CD4-positive, alpha-beta memory T cell (primary cell): ENCODE data around the gene DLG4. TPM values are rescaled to one million over a fixed set of nuclear protein-coding genes. Genes with fewer than 3 reads are reported as not detected.

Experiments used
- CTCF ChIA-PET: fragments of 350-600 bp; sonication (Branson Sonifier 250); formaldehyde crosslinking; loops from one replicate; lab custom pipeline; 2021; ENCODE audit warnings: inconsistent platforms; ENCODE audit not compliant: partially characterized antibody; lab: Charles Lee
- POLR2A ChIA-PET: fragments of 350-600 bp; sonication (Branson Sonifier 250); formaldehyde crosslinking; loops from one replicate; lab custom pipeline; 2021; ENCODE audit not compliant: partially characterized antibody; lab: Charles Lee
- DNase-seq, 5 donors: peaks; one replicate each; pipeline versions ENCODE4 v3.0.0 to v3.0.0-alpha.2; 2020 to 2022; ENCODE audit warnings: mixed read lengths in 1 of 5
- H3K27ac ChIP-seq: one replicate; pipeline ENCODE4 v1.7.0; 2013; ENCODE audit warnings: low read depth, low read length
- H3K27me3 ChIP-seq: 2 replicates; pipeline ENCODE4 v1.7.0; 2013; ENCODE audit warnings: mild to moderate bottlenecking, low read length, moderate library complexity; ENCODE audit not compliant: insufficient read depth
- H3K36me3 ChIP-seq: 2 replicates; pipeline ENCODE4 v1.7.0; 2013; ENCODE audit warnings: mild to moderate bottlenecking, low read length, moderate library complexity; ENCODE audit not compliant: insufficient read depth
- H3K4me1 ChIP-seq: 2 replicates; pipeline ENCODE4 v1.7.0; 2013; ENCODE audit warnings: mild to moderate bottlenecking, low read length, moderate library complexity; ENCODE audit not compliant: insufficient read depth
- H3K4me3 ChIP-seq, 2 donors: one replicate each; pipeline ENCODE4 v1.7.0; 2013; ENCODE audit warnings: low read length in 2 of 2, mild to moderate bottlenecking in 1 of 2
- H3K9me3 ChIP-seq, 2 donors: one replicate each; pipeline ENCODE4 v1.7.0; 2013; ENCODE audit warnings: low read length in 2 of 2, control low read depth in 1 of 2; ENCODE audit not compliant: control insufficient read depth in 1 of 2
- H3K27ac Mint-ChIP-seq, 7 donors: one replicate each; pipeline ENCODE4 v1.8.0; 2020 to 2021; ENCODE audit warnings: mixed read lengths in 7 of 7, mild to moderate bottlenecking in 6 of 7, inconsistent platforms in 3 of 7, moderate library complexity in 3 of 7
- H3K27me3 Mint-ChIP-seq, 2 donors: one replicate each; pipeline ENCODE4 v1.8.0; 2020 to 2021; ENCODE audit warnings: mixed read lengths in 2 of 2
- H3K36me3 Mint-ChIP-seq, 2 donors: one replicate each; pipeline ENCODE4 v1.8.0; 2020 to 2021; ENCODE audit warnings: mixed read lengths in 2 of 2, inconsistent platforms in 1 of 2, mild to moderate bottlenecking in 1 of 2
- H3K4me1 Mint-ChIP-seq, 4 donors: one replicate each; pipeline ENCODE4 v1.8.0; 2020 to 2021; ENCODE audit warnings: mixed read lengths in 4 of 4, mild to moderate bottlenecking in 1 of 4
- H3K4me3 Mint-ChIP-seq, 8 donors: one replicate each; pipeline ENCODE4 v1.8.0; 2020 to 2021; ENCODE audit warnings: mixed read lengths in 8 of 8, mild to moderate bottlenecking in 7 of 8, moderate library complexity in 6 of 8, inconsistent platforms in 3 of 8
- H3K9me3 Mint-ChIP-seq, 8 donors: one replicate each; pipeline ENCODE4 v1.8.0; 2020 to 2021; ENCODE audit warnings: mixed read lengths in 8 of 8, mild to moderate bottlenecking in 5 of 8, inconsistent platforms in 3 of 8, moderate library complexity in 1 of 8
- intact Hi-C: fragments of 100-400 bp; cut with micrococcal nuclease; formaldehyde crosslinking; loops from one replicate; pipeline ENCODE4 v1.15.1; 2023
- polyA plus RNA-seq, 2 donors: library from polyadenylated mRNA; unstranded; fragments of 300-500 nt; fragmentation: Illumina TruSeq; gene quantifications; one replicate each; pipeline ENCODE4 v1.2.3, GENCODE V29; 2021
- total RNA-seq, 2 experiments: library from RNA; stranded (reverse); gene quantifications; one replicate each; pipeline ENCODE4 v1.2.3, GENCODE V29; 2021

DLG4 gene
- total and polyA plus RNA-seq, 4 experiments from 2014 or later: 0.44 to 7.6 (median 3.9) TPM

- Mint-ChIP-seq H3K27ac (no peak overlapping the region), H3K9me3 (no peaks in the 10 kb centered on the region), H3K4me1 (no peaks in the 10 kb centered on the region), H3K27me3 (no peaks in the 10 kb centered on the region), H3K36me3 (peaks cover 4 to 7% of the 10 kb centered on the region in 2 donors), H3K4me3 (no peak overlapping the region)
- Histone ChIP-seq H3K9me3 (no peaks in the 10 kb centered on the region), H3K4me1 (no peaks in the 10 kb centered on the region), H3K27me3 (no peaks in the 10 kb centered on the region), H3K27ac (no peak overlapping the region), H3K36me3 (no peaks in the 10 kb centered on the region), H3K4me3 (no peak overlapping the region)
- intact Hi-C loops: no loop called here
- CTCF ChIA-PET: no interaction called here
- POLR2A ChIA-PET: no interaction called here
- DNase-seq: no peak
Measured at GRCh38 chr17:7195971-7196370, 23.7 kb downstream of the DLG4 start.

GRCh38 chr17:7192271-7192937 is 27.2 kb downstream of the DLG4 start:
- CTCF ChIA-PET: no interaction called here

DNA sequence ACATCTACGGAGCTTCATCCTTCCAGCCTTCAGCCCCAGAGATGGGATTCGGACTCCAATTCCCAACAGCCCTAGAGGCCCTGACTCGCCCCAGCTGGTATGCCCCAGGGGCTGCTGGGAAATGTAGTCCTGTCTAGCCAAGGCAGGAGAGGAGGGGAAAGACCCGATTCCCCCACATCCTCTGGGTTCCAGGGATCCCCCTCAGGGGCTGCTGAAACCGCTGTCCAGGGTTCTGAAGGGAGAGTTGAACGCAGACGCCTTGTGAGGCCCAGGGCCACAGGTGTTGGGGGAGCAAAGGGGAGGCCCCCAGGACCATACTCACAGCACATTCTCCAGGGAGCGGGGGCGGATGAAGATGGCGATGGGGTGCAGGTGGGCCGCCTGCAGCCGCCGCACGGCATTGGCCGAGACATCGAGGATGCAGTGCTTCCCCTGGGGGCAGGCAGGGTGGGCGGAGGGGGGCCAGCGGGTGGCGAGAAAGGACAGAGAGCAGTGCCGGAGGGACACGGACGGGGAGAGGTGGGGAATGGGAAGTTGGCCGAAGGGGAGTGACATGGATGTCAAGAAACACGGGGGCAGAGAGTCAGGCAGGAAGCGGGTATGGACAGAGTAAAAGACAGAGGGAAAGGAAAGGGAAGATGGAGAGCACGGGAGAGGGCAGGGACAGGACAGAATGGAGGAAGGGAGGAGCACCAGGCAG is 27.9 kb downstream of the DLG4 start:
- peaks cover 0 to under 1% (median 0%) of the 10 kb centered on the region in 4 donors for H3K4me1 Mint-ChIP-seq
- H3K27me3 Mint-ChIP-seq: no peaks in the 10 kb centered on the region
- intact Hi-C loops: no loop called here
- no peaks in the 10 kb centered on the region for H3K9me3 Mint-ChIP-seq
- H3K4me1 ChIP-seq: no peaks in the 10 kb centered on the region
- H3K27me3 ChIP-seq: no peaks in the 10 kb centered on the region
- DNase-seq: peak in 2 of 5 donors; percentile 10 to 31
- H3K27ac Mint-ChIP-seq: peak overlapping the region in 1 of 7 donors; percentile 37
- ChIA-PET CTCF (interaction anchor here (0.7 kb wide), 1 partner anchor 1219 kb away, joined by 4 read pairs; no protein-coding TSS in a partner anchor), POLR2A (no interaction called here)
- H3K9me3 ChIP-seq: no peaks in the 10 kb centered on the region
- no peak overlapping the region for H3K4me3 ChIP-seq
- H3K36me3 ChIP-seq: no peaks in the 10 kb centered on the region
- H3K27ac ChIP-seq: no peak overlapping the region
- H3K36me3 Mint-ChIP-seq: peaks cover 4 to 7% of the 10 kb centered on the region in 2 donors
- H3K4me3 Mint-ChIP-seq: no peak overlapping the region

More at GRCh38 chr17:7192271-7192937, 27.2 kb downstream of the DLG4 start:
- H3K27ac ChIP-seq: no peak overlapping the region
- no peaks in the 10 kb centered on the region for H3K27me3 Mint-ChIP-seq
- no peak overlapping the region for H3K4me3 Mint-ChIP-seq
- no peak overlapping the region for H3K4me3 ChIP-seq
- no peak for DNase-seq
- H3K4me1 Mint-ChIP-seq: no peaks in the 10 kb centered on the region
- peaks cover 4 to 7% of the 10 kb centered on the region in 2 donors for H3K36me3 Mint-ChIP-seq
- H3K9me3 ChIP-seq: no peaks in the 10 kb centered on the region
- no peaks in the 10 kb centered on the region for H3K27me3 ChIP-seq
- peak overlapping the region in 1 of 7 donors; percentile 48 for H3K27ac Mint-ChIP-seq
- intact Hi-C loops: no loop called here
- POLR2A ChIA-PET: no interaction called here
- no peaks in the 10 kb centered on the region for H3K36me3 ChIP-seq
- no peaks in the 10 kb centered on the region for H3K9me3 Mint-ChIP-seq
- no peaks in the 10 kb centered on the region for H3K4me1 ChIP-seq

DNA sequence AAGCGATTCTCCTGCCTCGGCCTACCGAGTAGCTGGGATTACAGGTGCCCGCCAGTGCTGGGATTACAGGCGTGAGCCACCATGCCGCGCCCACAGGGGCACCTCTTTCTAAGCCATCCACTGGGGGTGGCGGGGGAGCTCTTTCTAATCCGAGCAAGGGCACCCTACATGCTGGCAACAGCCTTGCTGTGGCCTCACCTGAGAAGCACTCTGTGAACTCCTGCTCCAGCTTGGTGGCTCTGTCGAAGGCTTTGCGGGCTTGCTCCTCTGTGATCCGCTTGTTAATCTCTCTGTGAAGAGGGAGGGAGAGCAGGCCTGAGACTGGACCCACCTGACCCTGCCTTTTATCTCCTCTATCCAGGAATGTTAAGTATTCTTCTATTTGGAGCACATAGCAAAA is 28.6 kb downstream of the DLG4 start:
- intact Hi-C loops: no loop called here
- no peaks in the 10 kb centered on the region for H3K9me3 ChIP-seq
- H3K27me3 ChIP-seq: no peaks in the 10 kb centered on the region
- H3K27me3 Mint-ChIP-seq: no peaks in the 10 kb centered on the region
- no peak overlapping the region for H3K4me3 Mint-ChIP-seq
- no peaks in the 10 kb centered on the region for H3K9me3 Mint-ChIP-seq
- peaks cover 1 to 5% (median 4%) of the 10 kb centered on the region in 4 donors for H3K4me1 Mint-ChIP-seq
- H3K36me3 Mint-ChIP-seq: peaks cover 4% of the 10 kb centered on the region in 2 donors
- POLR2A ChIA-PET: no interaction called here
- CTCF ChIA-PET: interaction anchor here (0.7 kb wide), 1 partner anchor 1219 kb away, joined by 4 read pairs; no protein-coding TSS in a partner anchor
- no peak overlapping the region for H3K27ac ChIP-seq
- H3K4me3 ChIP-seq: no peak overlapping the region
- DNase-seq: no peak
- no peaks in the 10 kb centered on the region for H3K4me1 ChIP-seq
- H3K27ac Mint-ChIP-seq: peak overlapping the region in 2 of 7 donors; percentile 48 to 83
- H3K36me3 ChIP-seq: no peaks in the 10 kb centered on the region

DNA sequence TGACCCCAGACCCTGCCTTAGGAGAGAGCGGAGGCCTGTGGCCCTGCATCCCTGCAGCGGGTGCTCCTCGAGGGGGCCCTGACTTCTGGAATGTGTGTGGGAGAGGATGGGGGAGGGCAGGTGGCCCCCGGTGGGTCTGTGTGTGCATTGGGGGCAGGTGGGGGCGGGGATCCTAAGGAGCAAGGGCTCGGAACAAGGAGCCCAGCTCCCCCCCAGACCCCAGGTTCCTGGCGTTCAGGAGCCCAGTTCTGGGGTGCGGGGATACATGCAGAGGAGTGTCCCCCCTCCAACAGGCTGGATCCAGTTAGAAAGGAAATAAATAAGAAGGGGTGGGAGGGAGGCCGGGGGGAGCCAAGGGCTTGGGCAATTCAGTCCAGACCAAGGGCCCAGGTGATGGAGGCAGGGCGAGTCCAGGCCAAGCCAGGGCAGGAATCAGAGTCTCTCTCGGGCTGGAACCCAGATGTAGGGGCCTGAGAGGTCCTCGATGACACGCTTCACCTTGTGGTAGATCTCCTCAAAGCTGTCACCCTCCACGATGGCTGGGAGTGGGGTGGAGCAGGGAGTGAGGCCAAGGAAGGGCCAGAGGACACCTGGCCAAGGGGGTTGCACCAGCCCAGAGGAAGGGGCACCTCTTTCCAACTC is 29.2 kb downstream of the DLG4 start:
- Histone ChIP-seq H3K27me3 (no peaks in the 10 kb centered on the region), H3K4me3 (no peak overlapping the region), H3K36me3 (no peaks in the 10 kb centered on the region), H3K4me1 (no peaks in the 10 kb centered on the region), H3K9me3 (no peaks in the 10 kb centered on the region), H3K27ac (no peak overlapping the region)
- ChIA-PET POLR2A (no interaction called here), CTCF (no interaction called here)
- no peak overlapping the region for H3K27ac Mint-ChIP-seq
- no peaks in the 10 kb centered on the region for H3K27me3 Mint-ChIP-seq
- H3K36me3 Mint-ChIP-seq: peaks cover 4% of the 10 kb centered on the region in 2 donors
- intact Hi-C loops: no loop called here
- H3K4me3 Mint-ChIP-seq: no peak overlapping the region
- peak in 1 of 5 donors; percentile 12 for DNase-seq
- H3K4me1 Mint-ChIP-seq: peaks cover 1 to 5% (median 4%) of the 10 kb centered on the region in 4 donors
- H3K9me3 Mint-ChIP-seq: no peaks in the 10 kb centered on the region

- Mint-ChIP-seq H3K4me3 (no peak overlapping the region), H3K27ac (peak overlapping the region in 1 of 7 donors; percentile 67), H3K27me3 (no peaks in the 10 kb centered on the region), H3K9me3 (no peaks in the 10 kb centered on the region), H3K4me1 (peaks cover 1 to 5% (median 4%) of the 10 kb centered on the region in 4 donors), H3K36me3 (no peaks in the 10 kb centered on the region)
- intact Hi-C loops: no loop called here
- no peaks in the 10 kb centered on the region for H3K9me3 ChIP-seq
- no peak overlapping the region for H3K4me3 ChIP-seq
- ChIA-PET CTCF (interaction anchor here (1.3 kb wide), 1 partner anchor 9 kb away, joined by 5 read pairs; no protein-coding TSS in a partner anchor), POLR2A (no interaction called here)
- no peaks in the 10 kb centered on the region for H3K4me1 ChIP-seq
- no peak for DNase-seq
- no peak overlapping the region for H3K27ac ChIP-seq
- no peaks in the 10 kb centered on the region for H3K36me3 ChIP-seq
- no peaks in the 10 kb centered on the region for H3K27me3 ChIP-seq
Measured at GRCh38 chr17:7186241-7186640, 33.4 kb downstream of the DLG4 start.

DNA sequence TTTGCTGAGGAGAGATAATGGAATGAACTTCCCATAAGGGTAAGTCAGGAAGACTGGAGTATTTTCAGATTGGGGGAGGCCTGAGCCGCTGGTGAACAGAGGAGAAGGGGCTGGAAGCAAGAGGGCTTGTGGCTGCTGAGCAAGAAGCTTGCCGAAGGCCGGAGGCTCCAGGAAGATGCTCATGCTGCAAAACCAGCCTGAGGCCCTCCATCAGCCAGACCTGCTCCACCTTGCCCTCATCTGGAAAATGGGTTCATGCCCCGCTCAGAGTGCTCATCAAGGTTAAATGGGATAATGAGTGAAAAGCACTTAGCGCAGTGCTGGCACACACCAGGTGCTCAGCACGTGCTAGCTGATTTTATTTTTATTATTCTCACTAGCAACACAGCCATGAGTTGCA is 35.0 kb downstream of the DLG4 start:
- Mint-ChIP-seq H3K27me3 (peaks cover 0 to 2% of the 10 kb centered on the region in 2 donors), H3K4me3 (no peak overlapping the region), H3K4me1 (peaks cover 1 to 5% (median 4%) of the 10 kb centered on the region in 4 donors), H3K9me3 (no peaks in the 10 kb centered on the region), H3K27ac (no peak overlapping the region), H3K36me3 (no peaks in the 10 kb centered on the region)
- Histone ChIP-seq H3K4me1 (no peaks in the 10 kb centered on the region), H3K4me3 (no peak overlapping the region), H3K27me3 (no peaks in the 10 kb centered on the region), H3K9me3 (no peaks in the 10 kb centered on the region), H3K27ac (no peak overlapping the region), H3K36me3 (no peaks in the 10 kb centered on the region)
- ChIA-PET POLR2A (no interaction called here), CTCF (no interaction called here)
- intact Hi-C loops: no loop called here
- no peak for DNase-seq
